Activated T-cell treated with anti-CD3 and anti-CD28 coated beads for 4 hours (primary cell): ENCODE measurements around the gene TSPAN18.

ENCODE experiments used
- DNase-seq: peaks from one replicate; pipeline ENCODE4 v3.0.0-alpha.2; 2020

Gene TSPAN18

DNA sequence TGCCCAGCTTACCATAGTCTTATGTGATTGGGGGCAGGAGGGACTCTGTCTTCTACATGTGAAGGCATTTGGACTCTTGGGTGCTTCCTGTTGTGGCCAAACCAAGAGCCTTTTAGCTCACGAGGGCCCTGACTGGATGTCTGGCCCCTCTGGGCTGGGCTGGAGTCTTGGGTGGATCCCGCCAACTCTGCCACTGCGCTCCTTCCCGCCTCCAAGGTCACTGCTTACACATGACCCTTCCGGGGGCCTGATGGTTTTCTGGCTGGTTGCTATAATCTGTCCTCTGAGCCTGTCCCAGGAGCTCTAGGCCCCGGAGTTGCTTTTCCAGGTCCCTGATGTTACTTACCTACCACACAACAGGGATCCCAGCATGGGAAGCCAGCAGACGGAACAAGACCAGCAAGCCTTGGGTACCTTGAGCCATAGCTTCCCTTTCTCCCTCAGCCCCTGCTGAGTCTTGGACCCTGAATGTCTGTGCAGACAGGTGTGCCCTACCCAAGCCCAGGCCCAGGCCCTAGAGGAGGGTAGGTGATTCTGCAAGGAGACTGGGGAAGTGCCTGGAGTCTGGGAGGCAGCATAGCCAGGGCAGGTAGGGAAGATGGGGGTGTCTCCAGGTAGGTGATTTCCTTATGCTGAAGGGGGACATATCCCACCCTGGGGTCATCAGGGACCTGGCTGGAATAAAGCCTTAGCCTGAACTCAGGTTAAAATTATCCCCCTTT is 100.3 kb downstream of the TSPAN18 start:
- no peak for DNase-seq

DNA sequence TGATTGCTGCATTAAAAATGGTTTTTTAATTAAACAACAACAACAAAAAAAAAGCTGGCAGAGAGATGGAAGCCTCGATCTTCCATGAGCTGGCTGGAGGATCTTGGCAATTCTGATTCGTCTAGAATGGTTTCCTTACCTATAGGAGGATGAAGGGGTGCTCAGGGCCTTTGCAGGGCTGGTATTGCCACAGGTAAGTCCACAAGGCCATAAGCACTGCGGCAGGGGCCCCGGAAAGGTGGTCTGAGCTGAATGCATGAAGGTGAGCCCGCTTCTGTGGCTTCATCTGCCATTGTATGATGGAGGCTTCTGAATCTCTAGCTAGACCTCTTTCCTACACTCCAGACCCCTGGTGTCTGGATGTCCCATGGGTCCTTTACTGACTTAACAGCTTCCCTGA is 101.5 kb downstream of the TSPAN18 start:
- no peak for DNase-seq

DNA sequence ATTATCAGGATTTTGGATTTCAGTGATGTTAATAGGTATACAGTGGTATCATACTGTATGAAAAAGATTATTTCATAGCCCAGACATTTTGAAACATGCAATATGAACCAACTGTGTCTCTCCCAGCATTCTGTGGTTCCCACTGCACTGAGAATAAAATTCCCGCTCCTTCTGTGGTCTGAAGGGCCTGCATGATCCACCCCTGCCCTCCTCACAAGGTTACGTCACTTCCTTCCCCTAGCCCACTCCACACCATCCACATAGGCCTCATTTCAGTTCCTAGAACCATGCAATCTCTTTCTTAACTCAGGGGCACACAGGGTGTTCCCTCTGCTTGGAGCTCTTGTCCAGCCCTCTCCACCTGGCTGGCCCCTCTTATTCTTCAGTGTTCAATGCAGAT is 103.1 kb downstream of the TSPAN18 start:
- no peak for DNase-seq

- DNase-seq: no peak
Observed at GRCh38 chr11:44831605-44832394, 105.0 kb downstream of the TSPAN18 start.

DNA sequence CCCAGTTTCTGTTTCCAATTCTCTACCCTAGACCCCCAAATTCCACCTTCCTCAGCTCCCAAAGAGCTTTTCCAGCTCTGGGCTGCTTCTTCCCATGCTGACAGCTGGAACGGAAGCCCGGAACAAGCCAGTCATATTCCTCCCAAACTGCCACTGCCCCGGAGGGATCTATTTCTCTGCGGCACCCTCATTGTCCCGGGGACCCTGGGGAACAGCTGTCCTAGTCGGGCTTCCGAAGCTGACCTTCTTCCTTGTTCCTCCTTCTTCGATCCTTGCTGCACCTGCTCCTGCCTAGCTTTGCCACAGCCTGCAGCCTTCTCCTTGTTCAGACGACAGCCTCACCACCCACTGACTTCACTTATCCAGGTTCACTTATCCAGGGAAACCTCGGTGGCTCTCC is 105.7 kb downstream of the TSPAN18 start:
- DNase-seq: no peak

DNA sequence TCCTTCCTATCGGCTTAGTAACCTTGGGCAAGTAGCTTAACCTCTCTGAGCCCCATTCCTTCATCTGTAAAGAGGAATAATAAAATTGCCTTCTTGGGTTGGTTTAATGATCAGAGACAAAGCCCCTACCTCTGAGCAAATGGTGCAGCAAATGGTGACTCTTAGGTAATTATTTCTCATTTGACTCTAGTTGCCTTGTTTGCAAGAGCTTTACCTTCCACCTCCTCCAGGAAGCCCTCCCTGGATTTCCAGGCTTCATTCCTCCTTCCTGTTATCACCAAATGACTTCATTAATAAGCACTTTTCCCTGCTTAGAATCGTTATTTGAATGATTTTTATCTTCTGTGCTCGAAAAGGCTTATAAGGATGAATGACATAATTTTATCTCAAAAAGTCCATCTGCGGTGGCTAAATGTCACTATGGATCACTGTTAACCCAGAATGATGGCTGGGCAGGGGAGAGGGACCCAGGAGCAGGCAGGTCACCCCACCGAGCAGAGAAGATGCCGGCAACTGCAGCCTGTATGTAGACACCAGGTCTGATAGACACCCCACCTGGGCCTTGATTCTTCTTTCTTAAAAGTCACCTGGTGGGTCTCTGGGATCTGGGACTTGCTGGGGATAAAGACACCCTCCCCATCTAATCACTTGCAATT is 106.6 kb downstream of the TSPAN18 start:
- DNase-seq: no peak

- no peak for DNase-seq
Observed at GRCh38 chr11:44833877-44834452, 107.2 kb downstream of the TSPAN18 start.

DNA sequence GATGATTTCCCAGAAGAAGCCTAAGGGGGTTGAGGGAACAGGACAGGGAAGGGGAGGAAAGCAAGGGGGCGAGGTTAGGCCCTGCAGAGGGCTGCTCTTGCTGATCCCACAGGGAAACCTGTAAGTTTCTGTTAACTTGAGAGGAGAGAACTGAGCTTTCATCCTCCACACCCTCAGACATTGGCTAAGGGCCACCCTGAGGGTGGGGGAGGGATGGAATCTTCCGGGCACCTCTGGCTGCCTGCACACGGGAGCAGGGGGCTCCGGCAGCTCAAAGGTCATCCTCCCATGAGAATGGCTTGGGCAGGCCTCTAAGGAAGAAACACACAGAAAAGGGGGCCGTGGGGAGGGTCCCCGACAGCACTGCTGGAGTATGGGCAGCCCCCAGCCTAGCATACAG is 108.1 kb downstream of the TSPAN18 start:
- DNase-seq: no peak

DNA sequence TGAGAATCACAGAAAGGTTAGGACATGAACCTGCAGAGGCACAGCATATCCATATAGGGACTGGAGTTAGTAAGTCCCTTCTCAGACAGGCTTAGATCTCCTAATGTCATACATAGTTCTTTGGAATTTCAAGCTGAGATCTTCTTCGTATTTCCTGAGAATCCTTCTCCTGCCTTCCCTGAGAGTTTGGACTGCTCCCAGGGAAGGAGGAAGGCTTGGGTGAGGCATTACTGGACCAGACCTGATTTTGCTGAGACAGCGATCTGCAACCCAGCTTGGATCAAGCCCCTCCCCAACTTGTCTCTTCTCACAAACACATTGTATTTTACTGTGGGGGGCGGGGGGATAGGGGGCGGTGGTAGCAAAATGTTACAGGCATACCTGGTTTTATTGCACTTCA is 108.5 kb downstream of the TSPAN18 start:
- no peak for DNase-seq

GRCh38 chr11:44835938-44836337 is 109.2 kb downstream of the TSPAN18 start:
- no peak for DNase-seq

- no peak for DNase-seq
Observed at GRCh38 chr11:44837661-44838060, 110.9 kb downstream of the TSPAN18 start.

- no peak for DNase-seq
Observed at GRCh38 chr11:44839458-44840084, 112.8 kb downstream of the TSPAN18 start.

DNA sequence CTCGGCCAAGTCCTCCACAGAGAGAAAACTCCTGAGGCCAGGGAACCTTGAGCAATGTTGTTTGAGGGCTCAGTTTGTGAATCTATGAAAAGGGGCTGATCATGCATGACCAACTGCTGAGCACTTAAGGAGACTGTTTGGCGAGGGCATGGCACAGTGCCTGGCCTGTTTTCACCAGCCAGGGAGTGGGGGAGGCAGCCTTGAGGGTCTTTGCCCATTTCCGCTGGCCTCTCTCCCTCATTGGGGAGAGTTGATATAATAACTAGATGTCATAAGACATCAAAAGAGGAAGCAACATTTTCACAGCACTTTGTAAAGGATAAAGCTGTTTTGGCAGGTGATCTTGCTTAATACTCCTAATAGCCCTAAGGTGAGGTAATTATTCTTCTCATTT is 113.3 kb downstream of the TSPAN18 start:
- DNase-seq: no peak

DNA sequence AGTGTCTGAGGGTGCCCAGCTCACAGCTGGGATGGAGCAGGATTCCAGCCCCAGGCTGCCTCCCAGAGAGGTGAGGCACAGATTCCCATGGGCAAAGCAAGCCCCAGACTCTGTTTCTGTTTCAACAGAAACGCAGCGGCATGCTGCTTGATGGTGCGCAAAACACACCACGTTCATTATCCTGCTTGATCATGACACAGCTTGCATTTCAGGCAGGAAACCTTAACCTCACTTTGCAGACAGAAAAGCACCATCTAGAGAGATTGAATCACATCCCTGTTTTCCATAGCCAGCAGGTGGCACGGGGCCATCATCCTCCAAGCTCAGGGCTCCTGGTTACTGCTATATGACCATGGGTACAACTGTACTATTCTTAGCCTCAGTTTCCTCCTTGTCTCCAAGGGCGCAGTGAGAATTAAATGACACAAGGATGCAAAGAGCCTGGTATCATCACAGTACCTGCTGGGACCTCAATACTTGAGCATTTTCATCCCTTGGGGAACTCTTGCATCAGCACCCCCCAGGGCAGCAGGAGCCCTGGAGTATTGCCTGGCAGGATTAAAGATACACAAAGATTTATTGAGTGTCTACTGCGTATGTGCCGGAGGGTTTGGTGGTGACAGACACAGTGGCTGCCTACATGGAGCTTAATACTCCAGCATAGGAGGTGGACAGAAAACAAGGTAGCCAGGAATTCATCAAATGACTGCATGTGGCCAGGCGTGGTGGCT is 113.9 kb downstream of the TSPAN18 start:
- no peak for DNase-seq

- DNase-seq: no peak
Observed at GRCh38 chr11:44842220-44842619, 115.5 kb downstream of the TSPAN18 start.

DNA sequence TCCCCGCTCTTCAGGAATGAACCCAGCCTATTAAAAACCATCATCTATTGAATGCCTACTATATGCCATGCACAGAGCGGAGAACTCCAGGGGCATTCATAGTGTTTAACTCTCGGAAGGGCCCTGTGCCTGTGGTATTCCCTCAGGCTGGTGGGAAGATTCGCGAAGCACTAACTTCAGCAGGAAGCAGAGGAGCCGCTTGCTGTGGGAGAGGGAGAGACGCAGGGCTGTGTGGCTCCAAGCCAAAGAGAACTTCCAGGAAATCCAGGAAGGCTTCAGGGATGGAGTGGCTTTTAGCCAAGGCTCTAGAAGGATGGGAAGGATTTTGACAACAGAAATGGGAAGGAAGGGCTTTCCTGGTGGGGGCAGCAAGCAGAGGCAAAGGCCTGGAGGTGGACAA is 120.1 kb downstream of the TSPAN18 start:
- no peak for DNase-seq

DNA sequence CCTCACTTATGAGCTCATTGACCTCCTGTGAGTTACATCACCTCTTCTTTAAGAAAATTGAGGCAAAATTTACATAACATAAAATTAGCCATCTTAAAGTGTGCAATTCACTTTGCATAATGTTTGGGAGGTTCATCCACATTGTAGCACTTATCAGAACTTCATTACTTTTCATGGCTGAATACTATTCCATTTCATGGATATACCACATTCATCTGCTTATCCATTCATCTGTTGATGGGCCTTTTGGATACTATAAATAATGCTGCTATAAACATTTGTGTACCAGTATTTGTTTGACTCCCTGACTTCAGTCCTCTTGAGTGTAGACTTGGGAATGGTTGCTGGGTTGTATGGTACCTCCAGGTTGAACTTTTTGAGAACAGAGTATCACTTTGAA is 120.6 kb downstream of the TSPAN18 start:
- no peak for DNase-seq

GRCh38 chr11:44848203-44848962 is 121.6 kb downstream of the TSPAN18 start:
- DNase-seq: no peak

DNA sequence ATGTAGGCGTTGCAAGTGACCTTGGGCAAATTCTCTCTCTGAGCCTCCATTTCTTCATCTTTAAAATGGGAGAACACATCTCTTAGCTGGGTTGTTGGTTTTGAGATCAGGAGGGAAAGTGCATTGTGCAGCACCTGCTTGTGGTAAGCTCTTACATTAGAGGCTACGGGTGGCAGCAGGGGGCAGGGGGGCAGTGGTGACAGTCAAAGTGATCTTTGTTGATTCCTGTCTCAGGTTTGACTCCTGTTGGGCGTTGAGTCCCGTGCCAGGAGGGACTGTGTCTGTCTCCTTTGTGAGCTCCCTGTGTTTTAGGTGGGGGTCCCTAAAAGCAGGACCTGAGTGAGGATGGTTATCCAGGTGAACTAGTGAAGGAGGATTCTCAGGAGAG is 122.2 kb downstream of the TSPAN18 start:
- DNase-seq: no peak

DNA sequence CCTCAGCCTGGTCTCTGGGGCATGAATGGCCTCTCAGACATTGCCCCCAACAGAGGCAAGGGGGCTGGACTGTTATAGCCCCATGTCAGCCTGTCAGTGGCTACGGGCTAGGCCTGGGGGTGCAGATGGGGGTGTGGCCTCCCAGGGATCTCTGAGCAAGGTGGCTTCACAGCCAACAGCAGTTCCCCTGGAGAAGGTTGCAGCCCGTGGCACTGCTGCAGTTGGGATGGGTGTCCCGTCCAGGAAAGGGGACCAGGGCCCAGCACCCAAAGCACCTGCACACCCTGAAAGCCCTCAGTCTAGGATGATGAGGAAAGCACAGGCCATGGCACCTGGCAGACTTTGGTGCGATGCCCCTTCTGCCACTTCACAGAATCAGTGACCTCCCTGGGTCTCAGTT is 122.7 kb downstream of the TSPAN18 start:
- DNase-seq: no peak

DNA sequence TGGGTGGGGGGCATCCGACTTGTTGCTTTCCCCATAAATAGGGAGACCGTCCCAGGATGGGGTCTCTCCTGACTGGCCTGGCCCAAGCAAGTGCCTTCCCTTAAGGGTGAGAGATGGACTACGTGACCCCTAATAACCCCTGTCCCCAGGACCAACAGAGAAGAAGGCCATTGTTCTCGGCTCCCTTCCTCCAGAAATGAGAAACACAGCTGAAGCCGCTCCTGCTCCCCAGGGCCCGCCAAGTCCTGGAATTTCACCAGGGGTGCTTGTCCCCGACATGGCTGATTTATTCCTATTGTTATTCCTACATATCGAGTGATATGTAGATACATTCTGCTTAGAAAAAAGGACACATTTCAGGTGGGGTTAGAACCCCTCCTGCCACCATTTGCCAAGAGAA is 123.2 kb downstream of the TSPAN18 start:
- DNase-seq: no peak

GRCh38 chr11:44851496-44851895 is 124.7 kb downstream of the TSPAN18 start:
- DNase-seq: no peak
